NB4 (cell line): ENCODE results near the gene GTF2B.
"Not testable (repeated sequence)": the region's sequence is repeated elsewhere in the genome, so short reads cannot be mapped to it uniquely, and the experiment has no call there.

Source experiments
- DNase-seq: peaks from one replicate; pipeline ENCODE4 v3.0.0; 2010; ENCODE audit warnings: low read depth
- H3K4me3 ChIP-seq: one replicate; pipeline ENCODE4 v1.5.1; 2011; ENCODE audit warnings: mild to moderate bottlenecking, low read depth, low read length, moderate library complexity
- MAX ChIP-seq: IDR thresholded peaks from 2 replicates; pipeline ENCODE4 v1.6.1; 2011; ENCODE audit warnings: low read depth, low read length
- MYC ChIP-seq: IDR thresholded peaks from 2 replicates; pipeline ENCODE4 v1.6.1; 2011; ENCODE audit warnings: low read depth, low read length
- POLR2A ChIP-seq: IDR thresholded peaks from 2 replicates; pipeline ENCODE4 v1.6.1; 2011; ENCODE audit warnings: mild to moderate bottlenecking; ENCODE audit not compliant: insufficient read length; ENCODE audit errors: extremely low read depth
- TF ChIP-seq, protein P1 (sequence below): IDR thresholded peaks from one replicate; pipeline ENCODE4 v1.5.1; 2012; ENCODE audit warnings: low read depth, low read length

The GTF2B gene

DNA sequence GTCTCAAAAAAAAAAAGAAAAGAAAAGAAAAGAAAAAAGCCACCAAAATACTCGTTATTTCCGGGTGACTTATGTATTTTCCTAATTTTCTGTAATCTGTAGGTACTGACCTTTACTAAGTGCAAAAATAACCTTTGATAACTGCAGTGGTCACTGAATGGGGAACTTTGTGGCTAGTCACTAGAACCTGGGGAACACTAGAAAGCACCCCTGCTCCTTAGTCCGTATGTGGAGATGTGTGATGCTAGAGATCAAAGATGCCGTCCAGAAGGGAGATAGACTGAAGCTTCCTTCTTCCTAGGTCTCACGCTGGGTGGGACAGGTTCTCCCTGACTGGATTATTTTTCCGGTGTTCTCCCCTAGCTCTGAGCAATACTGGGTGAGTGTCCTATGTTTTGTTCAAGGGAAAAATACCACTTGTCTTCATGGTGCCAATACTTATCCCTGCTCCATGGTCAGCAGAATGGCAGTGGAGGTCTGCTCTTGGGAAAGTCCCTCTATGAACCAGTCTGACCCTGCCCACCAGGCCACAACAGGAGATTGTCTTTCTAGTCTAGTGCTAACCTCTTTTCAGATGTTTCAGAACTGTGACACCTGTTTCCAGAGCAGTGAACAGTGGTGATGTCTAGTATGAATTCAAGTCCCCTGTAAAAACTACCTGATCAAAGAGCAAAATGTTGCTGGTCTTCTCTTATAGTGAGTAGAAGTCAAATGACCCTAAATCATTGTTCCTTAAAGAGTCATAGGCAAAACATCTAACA is 39.9 kb downstream of the GTF2B start:
- no peak for TF ChIP-seq MYC
- TF ChIP-seq, protein P1, sequence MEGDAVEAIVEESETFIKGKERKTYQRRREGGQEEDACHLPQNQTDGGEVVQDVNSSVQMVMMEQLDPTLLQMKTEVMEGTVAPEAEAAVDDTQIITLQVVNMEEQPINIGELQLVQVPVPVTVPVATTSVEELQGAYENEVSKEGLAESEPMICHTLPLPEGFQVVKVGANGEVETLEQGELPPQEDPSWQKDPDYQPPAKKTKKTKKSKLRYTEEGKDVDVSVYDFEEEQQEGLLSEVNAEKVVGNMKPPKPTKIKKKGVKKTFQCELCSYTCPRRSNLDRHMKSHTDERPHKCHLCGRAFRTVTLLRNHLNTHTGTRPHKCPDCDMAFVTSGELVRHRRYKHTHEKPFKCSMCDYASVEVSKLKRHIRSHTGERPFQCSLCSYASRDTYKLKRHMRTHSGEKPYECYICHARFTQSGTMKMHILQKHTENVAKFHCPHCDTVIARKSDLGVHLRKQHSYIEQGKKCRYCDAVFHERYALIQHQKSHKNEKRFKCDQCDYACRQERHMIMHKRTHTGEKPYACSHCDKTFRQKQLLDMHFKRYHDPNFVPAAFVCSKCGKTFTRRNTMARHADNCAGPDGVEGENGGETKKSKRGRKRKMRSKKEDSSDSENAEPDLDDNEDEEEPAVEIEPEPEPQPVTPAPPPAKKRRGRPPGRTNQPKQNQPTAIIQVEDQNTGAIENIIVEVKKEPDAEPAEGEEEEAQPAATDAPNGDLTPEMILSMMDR = no peak
- TF ChIP-seq MAX = no peak
- no peak for TF ChIP-seq POLR2A
- DNase-seq = no peak
- no peak overlapping the region for H3K4me3 ChIP-seq

DNA sequence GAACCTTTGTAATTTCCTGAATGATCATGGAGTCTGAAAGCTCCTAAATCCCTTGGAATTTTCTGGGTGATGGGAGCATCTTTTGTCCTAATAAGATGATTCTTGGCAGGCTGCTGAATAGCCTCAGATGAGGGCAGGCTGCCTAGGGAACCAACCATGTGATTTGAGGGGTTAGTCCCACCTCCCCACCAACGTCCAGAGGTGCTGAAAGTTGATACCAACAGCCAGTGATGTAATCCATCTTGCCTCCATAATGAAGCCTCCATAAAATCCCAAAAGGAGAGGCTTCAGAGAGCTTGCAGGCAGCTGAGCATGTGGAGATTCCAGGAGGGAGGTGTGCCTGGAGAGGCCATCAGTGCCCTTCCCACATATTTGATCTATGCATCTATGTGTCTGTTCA is 43.7 kb downstream of the GTF2B start:
- H3K4me3 ChIP-seq = no peak overlapping the region
- no peak for DNase-seq
- TF ChIP-seq, protein P1 = no peak
- no peak for TF ChIP-seq MYC
- no peak for TF ChIP-seq POLR2A
- TF ChIP-seq MAX = no peak

- no peak overlapping the region for H3K4me3 ChIP-seq
- DNase-seq = no peak
- no peak for TF ChIP-seq MAX
Observed at GRCh38 chr1:88825721-88826120, 65.6 kb downstream of the GTF2B start.

DNA sequence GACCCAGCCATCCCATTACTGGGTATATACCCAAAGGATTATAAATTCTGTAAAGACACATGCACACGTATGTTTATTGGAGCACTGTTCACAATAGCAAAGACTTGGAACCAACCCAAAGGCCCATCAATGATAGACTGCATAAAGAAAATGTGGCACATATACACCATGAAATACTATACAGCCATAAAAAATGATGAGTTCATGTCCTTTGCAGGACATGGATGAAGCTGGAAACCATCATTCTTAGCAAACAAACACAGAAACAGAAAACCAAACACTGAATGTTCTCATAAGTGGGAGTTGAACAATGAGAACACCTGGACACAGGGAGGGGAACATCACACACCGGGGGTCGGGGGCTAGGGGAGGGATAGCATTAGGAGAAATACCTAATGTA is 71.7 kb downstream of the GTF2B start:
- H3K4me3 ChIP-seq, DNase-seq: not testable (repeated sequence)

- H3K4me3 ChIP-seq = no peak overlapping the region
- TF ChIP-seq POLR2A (no peak), MAX (no peak), MYC (no peak)
- TF ChIP-seq, protein P1 = no peak
- DNase-seq = no peak
Observed at GRCh38 chr1:88813471-88813870, 77.9 kb downstream of the GTF2B start.

GRCh38 chr1:88812366-88812765 is 79.0 kb downstream of the GTF2B start:
- TF ChIP-seq, protein P1 = no peak
- TF ChIP-seq MAX (no peak), MYC (no peak)
- H3K4me3 ChIP-seq = no peak overlapping the region
- DNase-seq = no peak

- no peak for DNase-seq
- no peak overlapping the region for H3K4me3 ChIP-seq
- TF ChIP-seq MAX = no peak
- TF ChIP-seq, protein P1 = no peak
- no peak for TF ChIP-seq MYC
- no peak for TF ChIP-seq POLR2A
Observed at GRCh38 chr1:88803444-88803843, 87.9 kb downstream of the GTF2B start.
